MM.1S (cell line): ENCODE measurements around the gene STAT3.
"Not testable (repeated sequence)": the region's sequence is repeated elsewhere in the genome, so short reads cannot be mapped to it uniquely, and the experiment has no call there.

Source experiments
- EZH2 ChIP-seq: fragments of 300-600 bp; sonication (generic); optimal IDR thresholded peaks from 2 replicates; pipeline ENCODE3; 2017; ENCODE audit warnings: low read depth, mild to moderate bottlenecking, antibody characterized with exemption, low read length, mixed read lengths
- TF ChIP-seq, protein P1 (sequence below): fragments of 300-600 bp; sonication (generic); IDR thresholded peaks from 2 replicates; pipeline ENCODE4 v1.5.1; 2016; ENCODE audit warnings: antibody characterized with exemption, low read length, mixed read lengths

DNA sequence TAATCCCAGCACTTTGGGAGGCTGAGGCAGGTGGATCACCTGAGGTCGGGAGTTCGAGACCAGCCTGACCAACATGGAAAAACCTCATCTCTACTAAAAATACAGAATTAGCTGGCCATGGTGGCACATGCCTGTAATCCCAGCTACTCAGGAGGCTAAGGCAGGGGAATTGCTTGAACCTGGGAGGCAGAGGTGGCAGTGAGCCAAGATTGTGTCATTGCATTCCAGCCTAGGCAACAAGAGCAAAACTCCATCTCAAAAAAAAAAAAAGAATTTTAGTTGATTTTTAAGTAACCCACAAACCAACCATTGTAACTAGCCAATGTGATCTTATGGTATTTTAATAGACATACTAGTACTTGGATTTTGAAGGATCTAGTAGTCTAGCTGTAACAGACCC, 27.9 kb downstream of the STAT3 start:
- TF ChIP-seq, protein P1, sequence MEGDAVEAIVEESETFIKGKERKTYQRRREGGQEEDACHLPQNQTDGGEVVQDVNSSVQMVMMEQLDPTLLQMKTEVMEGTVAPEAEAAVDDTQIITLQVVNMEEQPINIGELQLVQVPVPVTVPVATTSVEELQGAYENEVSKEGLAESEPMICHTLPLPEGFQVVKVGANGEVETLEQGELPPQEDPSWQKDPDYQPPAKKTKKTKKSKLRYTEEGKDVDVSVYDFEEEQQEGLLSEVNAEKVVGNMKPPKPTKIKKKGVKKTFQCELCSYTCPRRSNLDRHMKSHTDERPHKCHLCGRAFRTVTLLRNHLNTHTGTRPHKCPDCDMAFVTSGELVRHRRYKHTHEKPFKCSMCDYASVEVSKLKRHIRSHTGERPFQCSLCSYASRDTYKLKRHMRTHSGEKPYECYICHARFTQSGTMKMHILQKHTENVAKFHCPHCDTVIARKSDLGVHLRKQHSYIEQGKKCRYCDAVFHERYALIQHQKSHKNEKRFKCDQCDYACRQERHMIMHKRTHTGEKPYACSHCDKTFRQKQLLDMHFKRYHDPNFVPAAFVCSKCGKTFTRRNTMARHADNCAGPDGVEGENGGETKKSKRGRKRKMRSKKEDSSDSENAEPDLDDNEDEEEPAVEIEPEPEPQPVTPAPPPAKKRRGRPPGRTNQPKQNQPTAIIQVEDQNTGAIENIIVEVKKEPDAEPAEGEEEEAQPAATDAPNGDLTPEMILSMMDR = not testable (repeated sequence)
- not testable (repeated sequence) for TF ChIP-seq EZH2
